DND-41 (cell line): ENCODE measurements around the gene OR4K1.

ENCODE experiments used
- ATAC-seq: fragments of 200-7000 bp; cut with Tn5 transposase; 3 replicates; pipeline ENCODE4 v1.9.1; 2021; ENCODE audit warnings: low read depth; ENCODE audit not compliant: insufficient read depth
- DNase-seq: peaks from one replicate; pipeline ENCODE4 v3.0.0-alpha.2; 2020
- H2AFZ ChIP-seq: 2 replicates; pipeline ENCODE4 v1.6.0; 2012; ENCODE audit warnings: low read depth, low read length
- H3K27ac ChIP-seq: 2 replicates; pipeline ENCODE4 v1.5.1; 2012; ENCODE audit warnings: low read length, inconsistent platforms
- H3K27me3 ChIP-seq: fragments of 200-600 bp; sonication (generic); 2 replicates; pipeline ENCODE4 v1.6.0; 2012; ENCODE audit warnings: low read length, mild to moderate bottlenecking, inconsistent platforms; ENCODE audit not compliant: insufficient read depth, poor library complexity
- H3K36me3 ChIP-seq: 2 replicates; pipeline ENCODE4 v1.5.1; 2012; ENCODE audit warnings: low read length, inconsistent platforms; ENCODE audit not compliant: insufficient read depth
- H3K4me1 ChIP-seq: 2 replicates; pipeline ENCODE4 v1.5.1; 2012; ENCODE audit warnings: mild to moderate bottlenecking, low read length; ENCODE audit not compliant: insufficient read depth
- H3K4me2 ChIP-seq: 2 replicates; pipeline ENCODE4 v1.6.0; 2012; ENCODE audit warnings: mild to moderate bottlenecking, moderate library complexity, low read length, inconsistent platforms; ENCODE audit not compliant: insufficient read depth
- H3K4me3 ChIP-seq, 2 experiments: fragments of 200-600 bp in 1 of 2; shearing (Covaris generic) in 1 of 2; 2 replicates each; pipeline ENCODE4 v1.5.1; 2012 to 2016; ENCODE audit warnings: inconsistent platforms in 2 of 2, low read length in 2 of 2, mild to moderate bottlenecking in 2 of 2, low read depth in 1 of 2, moderate library complexity in 1 of 2
- H3K79me2 ChIP-seq: 2 replicates; pipeline ENCODE4 v1.6.0; 2012; ENCODE audit warnings: low read length, inconsistent platforms; ENCODE audit not compliant: insufficient read depth
- H3K9ac ChIP-seq: 2 replicates; pipeline ENCODE4 v1.6.0; 2012; ENCODE audit warnings: low read depth, mild to moderate bottlenecking, inconsistent platforms, low read length, moderate library complexity
- H3K9me3 ChIP-seq: 2 replicates; pipeline ENCODE4 v1.5.1; 2012; ENCODE audit warnings: low read length, moderate library complexity, mild to moderate bottlenecking, inconsistent platforms; ENCODE audit not compliant: insufficient read depth, severe bottlenecking
- H4K20me1 ChIP-seq: 2 replicates; pipeline ENCODE4 v1.6.0; 2012; ENCODE audit warnings: low read length; ENCODE audit not compliant: insufficient read depth
- EZH2 ChIP-seq: IDR thresholded peaks from 3 replicates; pipeline ENCODE4 v1.6.1; 2012; ENCODE audit warnings: borderline replicate concordance, low read depth, mild to moderate bottlenecking, moderate library complexity, low read length, inconsistent platforms; ENCODE audit not compliant: severe bottlenecking
- TF ChIP-seq, protein P1 (sequence below): IDR thresholded peaks from 2 replicates; pipeline ENCODE4 v1.5.1; 2012; ENCODE audit warnings: borderline replicate concordance, low read length, moderate library complexity, mild to moderate bottlenecking; ENCODE audit not compliant: poor library complexity, severe bottlenecking; ENCODE audit errors: extremely low read depth

Gene OR4K1

DNA sequence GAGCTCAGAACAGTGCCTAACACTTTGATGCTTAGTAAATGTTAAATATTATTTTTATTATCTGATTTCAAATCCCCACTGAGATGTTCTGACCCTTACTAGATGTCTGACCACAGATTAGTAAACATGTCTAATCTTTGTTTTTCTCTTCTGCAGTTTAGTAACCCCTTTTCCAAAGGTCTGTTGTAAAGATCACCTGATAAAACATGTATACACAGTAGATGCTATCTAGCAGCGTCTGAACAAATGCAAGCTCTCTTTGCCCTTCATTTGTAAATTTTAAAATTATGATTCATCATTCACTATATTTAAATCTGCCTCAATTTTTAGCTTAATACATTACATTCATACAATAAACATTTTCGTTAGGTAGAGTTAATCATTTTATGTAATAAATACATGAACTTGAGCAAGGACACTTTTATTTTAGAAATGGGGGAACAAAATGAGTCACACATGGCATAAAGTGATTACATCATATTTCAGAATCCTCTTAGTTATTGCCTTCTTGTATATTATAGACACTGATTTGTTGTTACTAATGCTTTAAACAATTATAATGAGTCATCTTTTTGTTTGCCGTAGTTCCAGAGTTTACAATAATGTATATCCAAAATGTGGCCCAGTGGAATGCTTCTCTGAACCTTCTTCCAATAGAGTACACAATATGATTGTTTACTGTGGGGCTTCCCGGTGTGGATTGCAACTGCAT lies 12.0 kb upstream of the OR4K1 start:
- Histone ChIP-seq H3K27me3 (no peaks in the 10 kb centered on the region), H3K4me2 (no peak overlapping the region), H3K79me2 (no peaks in the 10 kb centered on the region), H4K20me1 (no peaks in the 10 kb centered on the region), H3K27ac (no peak overlapping the region), H3K36me3 (no peaks in the 10 kb centered on the region), H3K4me3 (no peak overlapping the region), H3K4me1 (no peaks in the 10 kb centered on the region), H3K9me3 (no peaks in the 10 kb centered on the region), H3K9ac (no peak overlapping the region), H2AFZ (no peak overlapping the region)
- ATAC-seq: no peak
- TF ChIP-seq, protein P1, sequence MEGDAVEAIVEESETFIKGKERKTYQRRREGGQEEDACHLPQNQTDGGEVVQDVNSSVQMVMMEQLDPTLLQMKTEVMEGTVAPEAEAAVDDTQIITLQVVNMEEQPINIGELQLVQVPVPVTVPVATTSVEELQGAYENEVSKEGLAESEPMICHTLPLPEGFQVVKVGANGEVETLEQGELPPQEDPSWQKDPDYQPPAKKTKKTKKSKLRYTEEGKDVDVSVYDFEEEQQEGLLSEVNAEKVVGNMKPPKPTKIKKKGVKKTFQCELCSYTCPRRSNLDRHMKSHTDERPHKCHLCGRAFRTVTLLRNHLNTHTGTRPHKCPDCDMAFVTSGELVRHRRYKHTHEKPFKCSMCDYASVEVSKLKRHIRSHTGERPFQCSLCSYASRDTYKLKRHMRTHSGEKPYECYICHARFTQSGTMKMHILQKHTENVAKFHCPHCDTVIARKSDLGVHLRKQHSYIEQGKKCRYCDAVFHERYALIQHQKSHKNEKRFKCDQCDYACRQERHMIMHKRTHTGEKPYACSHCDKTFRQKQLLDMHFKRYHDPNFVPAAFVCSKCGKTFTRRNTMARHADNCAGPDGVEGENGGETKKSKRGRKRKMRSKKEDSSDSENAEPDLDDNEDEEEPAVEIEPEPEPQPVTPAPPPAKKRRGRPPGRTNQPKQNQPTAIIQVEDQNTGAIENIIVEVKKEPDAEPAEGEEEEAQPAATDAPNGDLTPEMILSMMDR: no peak
- no peak for TF ChIP-seq EZH2
- DNase-seq: no peak

DNA sequence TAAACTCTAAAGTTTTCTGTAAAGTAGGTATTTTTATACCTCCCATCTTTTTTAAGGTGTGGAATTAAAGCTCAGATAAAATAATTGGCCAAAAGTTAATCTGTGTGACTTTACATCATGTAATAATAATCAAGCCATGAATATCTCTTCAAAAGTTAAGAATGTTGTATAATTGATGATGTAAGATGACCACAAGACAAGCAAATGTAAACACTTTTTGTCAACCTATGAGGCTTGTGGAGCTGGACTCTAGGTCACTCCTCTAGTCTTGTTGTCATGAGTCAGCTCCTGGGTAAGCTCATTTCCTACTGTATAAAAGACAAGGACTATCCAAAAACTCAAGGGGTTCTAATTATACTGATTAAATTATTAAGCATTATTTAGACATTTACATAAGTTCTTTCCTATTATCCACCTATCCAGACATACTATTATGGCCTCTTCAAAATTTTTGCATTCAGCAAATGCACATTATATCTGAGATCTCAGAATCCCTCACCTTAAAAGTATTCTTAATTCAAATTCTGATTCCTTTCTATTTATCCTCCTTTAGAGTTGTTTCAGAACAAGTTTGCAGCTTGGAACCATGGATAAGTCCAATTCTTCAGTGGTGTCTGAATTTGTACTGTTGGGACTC lies 10.6 kb upstream of the OR4K1 start, which contains the start of gene OR4K5:
Gene OR4K5 (plus strand): TSS at position 587 of the 637 bp plus-strand sequence. CDS start 0 bp downstream, at position 587.
- no peak for DNase-seq
- no peak within 1 kb of the TSS for H3K27ac ChIP-seq
- H3K4me1 ChIP-seq: no peaks in the 10 kb centered on the region
- H3K9ac ChIP-seq: no peak within 1 kb of the TSS
- no peaks in the 10 kb centered on the region for H3K36me3 ChIP-seq
- ATAC-seq: no peak
- H4K20me1 ChIP-seq: no peaks in the 10 kb centered on the region
- TF ChIP-seq EZH2: no peak
- TF ChIP-seq, protein P1: no peak
- H2AFZ ChIP-seq: no peak within 1 kb of the TSS
- no peak within 1 kb of the TSS for H3K4me2 ChIP-seq
- no peaks in the 10 kb centered on the region for H3K79me2 ChIP-seq
- no peaks in the 10 kb centered on the region for H3K27me3 ChIP-seq
- H3K9me3 ChIP-seq: no peaks in the 10 kb centered on the region
- H3K4me3 ChIP-seq: no peak within 1 kb of the TSS

DNA sequence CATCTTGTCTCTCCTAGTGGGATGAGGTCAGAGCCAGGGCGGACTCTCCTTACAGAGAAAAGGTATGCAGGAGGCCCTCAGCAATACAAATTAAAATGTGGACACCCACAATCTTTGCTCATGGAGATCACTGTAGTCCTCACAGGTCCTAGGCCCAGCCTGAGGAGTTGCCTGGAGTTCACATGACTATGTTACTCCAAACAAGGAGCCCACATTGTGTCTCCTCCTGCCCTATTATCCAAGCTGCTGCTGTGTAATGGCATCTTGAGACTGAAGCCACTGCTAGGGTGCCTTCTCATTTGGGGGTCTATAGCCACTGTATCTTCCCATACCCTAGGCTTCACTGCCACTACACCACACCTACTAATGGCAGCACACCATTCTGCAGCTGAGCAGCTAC lies 11.0 kb downstream of the OR4K1 start:
- Histone ChIP-seq H3K27ac (no peak overlapping the region), H3K9me3 (no peaks in the 10 kb centered on the region), H3K27me3 (no peaks in the 10 kb centered on the region), H2AFZ (no peak overlapping the region), H3K9ac (no peak overlapping the region), H3K36me3 (no peaks in the 10 kb centered on the region), H3K4me1 (no peaks in the 10 kb centered on the region), H3K4me2 (no peak overlapping the region), H3K79me2 (no peaks in the 10 kb centered on the region), H3K4me3 (no peak overlapping the region), H4K20me1 (no peaks in the 10 kb centered on the region)
- ATAC-seq (no peak), DNase-seq (no peak)
- TF ChIP-seq, protein P1: no peak
- TF ChIP-seq EZH2: no peak
